Glomerular endothelial cell (primary cell): ENCODE data around the gene TRIM25. TPM values are rescaled to one million over a fixed set of nuclear protein-coding genes. Genes with fewer than 3 reads are reported as not detected.

ENCODE experiments used
- DNase-seq: peaks from one replicate; pipeline ENCODE4 v3.0.0-alpha.2; 2011; ENCODE audit warnings: low read depth, low spot score; ENCODE audit errors: extremely low read depth
- total RNA-seq: library from RNA; depleted of rRNA; stranded (reverse); fragments of >200 nt; gene quantifications from 2 replicates; pipeline ENCODE4 v1.2.3, GENCODE V29; 2015

Gene TRIM25
- total RNA-seq, 1 donor from 2014 or later: 60.1 TPM

DNA sequence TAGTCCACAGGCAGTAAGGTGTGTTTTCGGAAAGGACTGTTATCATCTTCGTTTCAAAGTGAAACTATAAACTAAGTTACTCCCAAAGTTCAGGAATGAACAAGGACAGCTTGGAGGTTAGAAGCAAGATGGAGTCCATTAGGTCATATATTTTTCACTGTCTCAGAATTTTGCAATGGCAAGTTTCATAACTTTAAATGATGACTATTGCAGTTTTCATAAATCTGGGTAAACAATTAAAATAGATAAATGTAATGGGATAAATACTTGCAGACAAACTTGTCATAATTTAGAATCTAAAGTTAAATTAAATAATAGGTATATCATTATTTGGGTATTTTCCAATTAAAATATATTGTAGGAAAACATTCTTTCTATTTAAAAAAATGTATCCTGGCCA, 14.7 kb upstream of the TRIM25 start:
- no peak for DNase-seq

DNA sequence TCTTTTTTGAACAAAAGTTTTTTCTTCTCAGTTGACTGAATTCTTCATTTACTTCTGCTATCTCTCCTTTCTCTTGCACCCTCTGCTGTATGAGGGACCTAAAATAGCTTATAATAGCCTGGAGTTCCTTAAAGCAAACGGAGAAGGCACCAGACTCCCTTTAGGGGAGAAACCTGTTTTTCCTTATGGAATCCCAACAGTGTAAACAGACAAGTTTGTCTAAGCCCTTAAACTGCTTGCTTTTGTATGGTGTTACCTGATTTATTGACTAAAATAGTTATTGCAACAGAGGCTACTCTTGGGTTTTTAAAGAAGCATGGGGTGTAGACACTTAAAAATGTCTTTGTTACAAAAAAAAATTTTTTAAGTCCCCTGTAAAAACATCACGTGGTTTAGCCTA, 12.9 kb upstream of the TRIM25 start:
- DNase-seq: no peak

DNA sequence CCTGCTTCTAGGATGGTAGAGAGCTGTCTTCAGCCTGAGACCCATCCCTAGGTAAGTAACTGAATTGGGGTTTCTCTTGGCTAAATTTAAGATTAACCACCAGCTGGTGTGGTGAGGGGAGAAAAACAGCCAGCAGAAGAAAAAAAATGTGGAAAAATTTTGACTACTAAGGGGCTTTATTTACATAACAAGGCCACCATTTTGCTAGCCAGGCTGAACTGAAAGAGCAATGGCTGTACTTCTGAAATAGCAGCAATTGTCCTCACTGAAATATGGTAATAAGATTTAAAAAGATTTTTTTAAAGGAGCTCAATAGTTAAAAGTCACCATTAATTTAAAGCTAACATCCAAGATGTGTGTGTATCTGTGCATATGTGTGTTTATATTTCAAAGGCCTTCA, 12.4 kb upstream of the TRIM25 start:
- DNase-seq: no peak

DNA sequence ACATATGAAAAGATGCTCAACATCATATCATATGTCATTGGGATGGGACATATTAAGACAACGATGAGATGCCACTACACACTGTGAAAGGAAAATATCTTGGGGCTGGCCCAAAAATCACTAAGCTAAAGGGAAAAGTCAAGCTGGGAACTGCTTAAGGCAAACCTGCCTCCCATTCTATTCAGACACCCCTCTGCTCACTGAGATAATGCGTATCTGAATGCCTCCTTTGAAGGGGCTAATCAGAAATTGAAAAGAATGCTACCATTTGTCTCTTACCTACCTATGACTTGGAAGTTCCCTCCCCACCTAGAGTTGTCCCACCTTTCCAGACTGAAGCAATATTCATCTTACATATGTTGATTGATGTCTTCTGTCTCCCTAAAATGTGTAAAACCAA, 11.2 kb upstream of the TRIM25 start:
- DNase-seq: no peak

DNA sequence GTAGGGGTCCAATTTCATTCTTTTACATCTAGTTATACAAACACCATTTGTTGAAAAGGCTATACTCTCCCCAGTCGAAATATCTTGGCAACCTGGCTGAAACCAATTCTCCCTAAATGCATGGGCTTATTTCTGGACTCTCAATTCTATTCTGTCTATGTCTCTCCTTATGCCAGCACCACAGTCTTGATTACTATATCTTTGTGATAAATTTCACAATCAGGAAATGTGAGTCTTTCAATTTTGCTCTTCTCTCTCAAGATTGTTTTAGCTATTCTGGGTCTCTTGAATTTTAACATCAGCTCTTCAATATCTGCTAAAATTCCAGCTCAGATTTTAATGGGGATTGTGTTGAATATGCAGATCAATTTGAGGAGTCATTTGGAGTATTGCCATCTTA, 5.9 kb upstream of the TRIM25 start:
- DNase-seq: no peak

DNA sequence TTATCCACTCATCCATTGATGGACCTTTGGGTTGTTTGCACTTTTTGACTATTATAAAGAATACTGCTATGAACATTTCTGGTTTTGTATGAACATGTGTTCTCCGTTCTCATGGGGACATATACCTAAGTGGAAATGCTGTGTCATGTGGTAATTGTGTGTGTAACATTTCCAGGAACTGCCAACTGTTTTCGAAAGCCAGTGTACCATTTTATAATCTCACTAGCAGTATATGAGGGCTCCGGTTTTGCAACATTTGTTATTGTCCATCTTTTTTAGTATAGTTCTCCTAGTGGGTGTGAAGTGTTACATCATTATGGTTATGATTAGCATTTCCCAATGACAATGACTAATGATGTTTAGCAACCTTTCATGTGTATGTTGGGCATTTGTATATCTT, 5.1 kb upstream of the TRIM25 start:
- no peak for DNase-seq

DNA sequence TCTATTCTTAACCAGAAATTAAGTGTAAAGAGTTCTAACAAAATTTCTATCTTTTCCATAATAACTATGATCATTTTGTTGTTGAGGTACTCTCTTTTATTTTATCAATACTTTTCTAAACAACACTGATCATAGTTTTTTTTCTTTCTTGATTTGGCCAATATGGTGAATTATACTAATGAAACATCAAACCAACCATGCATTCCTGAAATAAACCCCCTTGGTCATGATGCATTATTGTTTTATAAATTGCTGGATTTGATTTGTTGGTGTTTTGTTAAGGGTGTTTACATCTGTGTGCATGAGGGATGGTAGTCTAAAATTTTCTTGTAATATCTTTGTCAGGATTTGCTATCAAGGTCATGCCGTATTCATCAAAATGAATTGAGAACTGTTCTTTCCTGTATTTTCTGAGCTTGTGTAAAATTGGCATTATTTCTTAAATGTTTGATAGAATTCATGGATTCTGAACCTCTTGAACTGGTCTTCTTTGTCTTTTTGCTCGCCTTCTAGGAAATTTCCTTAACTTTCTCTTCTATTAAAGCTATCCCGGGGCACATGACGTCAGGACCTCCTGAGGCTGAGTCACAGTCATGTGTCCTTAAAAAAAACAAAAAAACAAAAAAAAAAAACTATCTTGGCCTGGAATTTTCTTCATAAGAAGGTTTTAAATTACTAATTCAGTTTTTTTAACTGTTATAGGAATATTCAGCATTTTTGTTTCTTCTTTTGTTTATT, 3.9 kb upstream of the TRIM25 start:
- no peak for DNase-seq

DNA sequence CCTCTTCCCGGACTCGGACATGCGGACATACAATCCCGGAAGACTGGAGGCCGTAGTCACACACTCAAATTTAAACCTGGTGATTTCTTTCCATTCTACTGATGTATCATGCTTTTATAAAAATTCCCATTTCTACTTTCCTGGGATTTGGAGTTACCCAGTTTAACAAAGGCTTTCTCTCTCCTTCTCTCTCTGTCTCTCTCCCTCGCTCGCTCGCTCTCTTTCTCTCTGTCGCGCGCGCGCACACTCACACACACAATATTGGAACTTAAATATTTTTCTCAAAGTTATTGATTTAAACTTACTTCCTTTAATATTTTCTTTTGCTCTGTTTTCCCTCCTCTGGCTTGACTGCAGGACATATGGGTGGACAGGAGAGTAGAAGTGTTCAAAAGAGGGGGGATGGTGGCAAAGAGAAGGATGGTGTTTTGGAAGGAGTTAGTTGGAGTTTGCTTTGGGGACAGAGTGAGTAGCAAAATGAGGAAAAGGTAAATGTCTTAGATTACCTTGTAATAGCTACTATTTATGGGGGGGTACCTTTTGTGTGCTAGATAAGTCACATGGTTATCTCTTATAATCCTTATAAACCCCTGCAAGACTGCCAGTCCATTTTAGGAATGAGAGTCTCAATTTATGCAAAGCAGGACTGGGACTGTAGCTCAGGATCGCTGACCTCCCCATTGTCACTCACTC, 878 bp upstream of the TRIM25 start:
- DNase-seq: no peak

DNA sequence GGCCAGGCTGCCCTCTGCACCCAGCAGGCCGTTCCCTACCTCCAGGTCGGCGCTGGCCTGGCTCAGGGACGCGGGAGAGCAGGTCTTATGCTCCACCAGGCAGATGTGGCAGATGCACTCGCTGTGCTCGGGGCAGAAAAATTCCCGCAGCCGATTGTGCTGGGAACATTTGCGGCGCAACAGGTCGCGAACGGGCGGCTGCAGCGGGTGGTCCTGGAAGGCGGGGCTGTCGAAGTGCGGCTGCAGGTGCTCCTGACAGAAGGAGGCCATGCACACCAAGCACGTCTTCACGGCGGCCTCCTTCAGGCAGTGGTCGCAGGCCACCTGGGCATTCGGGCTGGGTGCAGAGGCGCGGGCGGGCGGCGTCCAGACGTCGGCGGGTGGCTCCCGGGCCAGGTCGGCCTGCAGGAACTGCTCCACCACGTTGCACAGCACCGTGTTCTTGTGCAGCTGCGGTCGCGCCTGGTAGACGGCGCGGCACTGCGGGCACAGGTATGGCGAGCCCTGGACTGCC, 439 bp downstream of the TRIM25 start:
- DNase-seq: no peak

DNA sequence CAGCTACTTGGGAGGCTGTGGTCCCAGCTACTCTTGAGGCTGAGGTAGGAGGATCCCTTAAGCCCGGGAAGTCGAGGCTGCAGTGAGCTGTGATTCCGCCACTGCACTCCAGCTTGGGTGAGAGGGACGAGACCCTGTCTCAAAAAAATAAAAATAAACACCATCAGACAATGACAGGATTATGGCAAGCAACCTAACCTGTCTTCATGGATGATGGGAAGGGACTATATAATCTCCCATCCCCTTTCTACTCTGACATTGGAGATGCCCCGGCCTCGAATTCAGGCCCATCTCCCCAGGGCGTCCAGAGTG, 893 bp downstream of the TRIM25 start:
- DNase-seq: no peak

DNA sequence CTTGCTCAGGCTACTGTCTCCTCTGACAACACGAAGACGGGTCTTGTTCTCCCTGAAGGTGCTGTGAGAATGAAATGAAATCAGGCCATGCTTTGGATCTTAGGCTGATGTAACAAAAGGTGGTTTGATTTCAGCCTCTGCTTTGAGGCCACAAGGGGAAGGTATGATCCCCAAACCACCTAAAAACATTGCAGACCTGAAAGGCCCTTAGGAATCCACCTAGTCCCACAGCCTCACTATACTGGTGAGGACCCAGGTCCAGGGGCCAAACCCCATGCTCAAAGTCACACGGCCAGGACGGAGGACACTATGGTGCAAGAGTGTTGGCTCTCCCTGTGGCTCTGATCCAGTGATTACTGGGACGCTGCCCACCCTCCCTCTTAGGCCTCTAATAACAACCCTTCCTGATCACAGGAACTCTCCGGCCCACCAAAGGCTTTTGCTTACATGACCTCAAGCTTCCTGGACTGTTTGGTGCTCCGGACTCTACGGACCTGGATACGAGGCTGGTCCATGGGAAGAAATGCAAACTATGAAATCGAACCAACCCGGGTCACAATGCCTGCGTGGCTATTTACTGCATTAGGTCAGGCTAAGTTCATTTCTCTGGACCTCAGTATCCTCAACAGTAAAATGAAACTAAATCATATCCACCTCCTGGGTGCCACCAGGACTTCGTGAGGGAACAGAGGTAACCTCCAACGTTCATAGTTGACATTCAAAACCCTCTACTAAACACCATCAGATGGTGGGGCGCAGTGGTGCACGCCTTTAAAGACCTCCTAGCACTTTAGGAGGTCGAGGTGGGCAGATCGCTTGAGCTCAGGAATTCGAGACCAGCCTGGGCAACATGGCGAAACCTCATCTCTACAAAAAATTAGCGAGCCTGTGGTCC, 1.5 kb downstream of the TRIM25 start:
- no peak for DNase-seq

DNA sequence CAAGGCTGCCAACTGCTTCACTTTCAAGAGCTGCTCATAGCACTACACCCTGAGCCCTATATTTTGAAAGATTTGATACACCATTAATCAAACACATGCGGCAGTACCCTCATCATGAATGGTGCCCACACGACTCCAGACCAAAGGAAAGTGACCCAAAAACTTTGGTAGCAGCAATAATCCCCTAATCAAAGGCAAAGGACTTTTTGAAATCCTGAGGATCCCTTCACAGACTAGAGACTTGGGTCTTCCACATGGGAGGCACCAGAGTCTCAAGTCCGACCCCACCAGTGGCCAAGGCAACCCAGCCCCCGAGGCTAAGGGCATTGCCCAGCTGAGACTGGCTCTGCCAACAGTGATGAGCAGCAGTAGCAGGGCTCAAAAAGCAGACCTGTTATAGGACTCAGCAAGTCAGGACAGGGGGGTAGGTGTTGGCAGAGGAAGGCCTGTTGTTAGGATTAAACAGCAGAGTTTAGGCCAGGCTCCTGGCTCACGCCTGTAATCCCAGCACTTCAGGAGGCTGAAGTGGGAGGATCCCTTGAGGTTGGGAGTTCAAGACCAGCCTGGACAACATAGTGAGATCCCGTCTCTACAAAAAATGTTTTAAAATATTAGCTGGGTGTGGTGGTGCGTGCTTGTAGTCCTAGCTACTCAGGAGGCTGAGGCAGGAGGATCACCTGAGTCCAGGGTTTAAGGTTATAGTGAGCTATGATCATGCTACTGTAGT, 3.2 kb downstream of the TRIM25 start:
- DNase-seq: no peak

DNA sequence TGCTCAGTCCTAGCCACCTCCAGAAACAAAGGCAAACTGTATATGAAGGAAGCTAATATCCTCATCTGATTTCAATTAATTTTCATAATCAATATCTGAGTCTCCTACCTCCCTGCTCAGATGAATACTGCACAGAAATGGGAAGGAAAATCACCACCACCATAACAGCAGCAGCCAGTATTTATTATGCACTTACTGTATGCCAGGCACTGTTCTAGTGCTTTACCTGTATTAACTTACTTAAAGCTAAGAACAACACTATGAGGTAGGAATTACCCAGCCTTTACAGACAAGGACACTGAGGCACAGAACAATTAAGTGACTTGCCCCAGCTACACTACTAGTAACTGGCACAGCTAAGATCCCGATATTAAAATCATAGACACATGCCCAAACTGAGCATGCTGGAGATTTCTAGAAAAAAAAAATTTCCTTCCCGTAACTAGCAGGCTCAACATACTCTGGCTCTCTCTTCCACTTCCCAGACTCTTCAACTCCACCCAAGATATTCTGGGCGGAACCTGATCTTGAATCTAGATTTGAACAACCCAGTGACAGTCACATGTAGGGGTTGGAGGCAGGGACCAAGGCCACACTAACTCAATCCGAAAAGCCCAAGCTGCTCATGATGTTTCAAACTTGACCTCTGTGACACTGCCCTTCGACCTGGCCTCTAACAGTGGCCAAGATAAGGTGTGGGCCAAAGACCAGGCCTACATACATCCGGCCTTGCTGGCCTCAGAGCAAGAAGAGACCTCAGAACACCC, 3.9 kb downstream of the TRIM25 start:
- DNase-seq: no peak

DNA sequence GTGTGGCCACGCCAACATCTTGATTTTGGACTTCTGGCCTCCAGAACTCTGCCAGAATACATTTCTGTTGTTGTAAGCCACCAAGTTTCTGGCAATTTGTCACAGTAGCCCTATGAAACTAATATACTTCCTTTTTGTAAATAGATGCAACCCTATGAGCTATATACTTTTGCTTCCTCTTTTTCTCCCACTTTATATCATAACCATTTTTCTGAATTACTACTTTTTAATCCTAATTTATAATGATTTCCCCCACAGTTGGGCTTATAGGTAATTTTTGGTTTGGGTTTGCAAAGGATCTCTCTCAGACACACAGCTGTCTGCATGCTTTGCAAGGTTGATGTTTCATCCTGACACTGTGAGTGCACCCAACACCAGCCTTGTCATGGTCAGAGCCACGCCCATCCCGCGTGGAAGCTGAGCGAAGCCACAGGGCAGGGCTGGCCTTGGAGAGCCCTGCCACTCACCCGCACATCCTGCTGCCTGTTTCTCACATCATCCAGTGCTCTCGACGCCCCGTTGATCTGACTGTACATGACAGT, 5.8 kb downstream of the TRIM25 start:
- no peak for DNase-seq

DNA sequence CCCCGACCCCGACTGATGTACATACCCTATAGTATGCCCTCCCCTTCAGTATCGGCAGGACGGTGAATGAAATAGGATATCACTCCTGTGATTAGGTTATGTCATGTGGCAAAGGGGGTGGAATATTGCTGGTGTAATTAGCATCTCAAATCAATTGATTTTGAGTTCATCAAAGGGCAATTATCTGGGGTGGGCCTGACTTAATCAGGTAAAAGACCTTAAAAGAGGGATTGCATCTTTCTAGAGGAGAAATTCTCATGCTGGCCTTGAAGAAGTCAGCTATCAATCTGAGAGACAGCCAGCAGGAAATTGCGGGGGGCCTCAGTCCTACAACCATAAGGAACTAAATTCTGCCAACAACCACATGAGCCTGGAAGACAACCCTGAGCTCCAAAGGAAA, 10.3 kb downstream of the TRIM25 start:
- DNase-seq: no peak

DNA sequence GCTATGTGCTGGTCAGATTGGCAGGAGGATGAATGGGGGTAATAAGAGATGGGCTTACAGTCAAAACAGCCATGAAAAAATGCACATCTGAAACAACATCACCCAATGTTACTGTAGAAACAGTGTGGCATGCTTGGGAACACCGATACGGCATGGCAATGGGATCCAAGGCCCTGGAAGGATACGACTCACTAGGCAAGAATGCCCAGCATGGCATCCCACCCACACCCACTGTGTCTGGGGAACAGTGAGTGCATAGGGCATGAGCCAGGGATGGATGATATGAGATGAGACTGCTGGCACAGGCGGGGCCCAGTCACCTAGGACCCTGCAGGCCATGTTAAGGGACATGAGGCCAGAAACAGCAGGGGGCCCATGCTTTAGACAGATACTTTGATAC, 11.5 kb downstream of the TRIM25 start:
- no peak for DNase-seq

DNA sequence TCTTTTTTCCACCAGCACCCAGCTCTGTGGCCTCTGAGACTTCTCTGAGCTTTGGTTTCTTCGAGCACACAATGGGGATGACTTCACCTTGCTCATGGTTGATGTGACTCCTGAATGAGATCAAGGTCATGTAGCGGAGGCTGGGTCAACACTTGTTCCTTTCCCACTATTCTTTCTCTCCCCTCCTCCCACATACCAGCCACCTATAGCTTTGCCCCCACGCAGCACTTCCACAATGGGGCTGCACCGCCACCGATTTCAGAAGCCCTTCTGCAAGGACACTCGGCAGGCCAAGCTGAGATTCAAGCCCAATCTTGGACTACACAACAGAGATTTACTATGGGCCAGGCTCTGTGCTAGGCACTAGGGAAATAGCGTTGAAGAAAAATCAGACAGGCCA, 14.4 kb downstream of the TRIM25 start:
- no peak for DNase-seq

DNA sequence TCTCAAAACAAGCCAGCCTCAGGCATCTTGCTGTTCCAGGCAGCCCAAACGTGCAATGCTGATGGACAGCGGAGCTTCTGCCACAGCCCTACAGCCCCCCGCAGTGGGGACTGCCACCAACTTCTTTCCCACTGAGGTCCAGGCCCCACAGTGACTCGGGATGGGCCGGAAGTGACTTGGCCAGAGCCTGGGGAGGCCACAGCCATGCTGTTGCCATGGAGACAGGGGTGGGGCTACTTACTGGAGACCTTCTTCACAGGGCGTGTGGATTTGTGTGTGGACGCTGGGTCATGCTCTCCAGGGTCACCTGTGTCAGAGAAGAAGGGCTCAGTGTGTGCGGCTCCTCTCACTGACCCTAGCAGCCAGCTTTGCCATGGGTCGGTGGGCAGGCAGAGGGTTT, 15.0 kb downstream of the TRIM25 start:
- DNase-seq: no peak

DNA sequence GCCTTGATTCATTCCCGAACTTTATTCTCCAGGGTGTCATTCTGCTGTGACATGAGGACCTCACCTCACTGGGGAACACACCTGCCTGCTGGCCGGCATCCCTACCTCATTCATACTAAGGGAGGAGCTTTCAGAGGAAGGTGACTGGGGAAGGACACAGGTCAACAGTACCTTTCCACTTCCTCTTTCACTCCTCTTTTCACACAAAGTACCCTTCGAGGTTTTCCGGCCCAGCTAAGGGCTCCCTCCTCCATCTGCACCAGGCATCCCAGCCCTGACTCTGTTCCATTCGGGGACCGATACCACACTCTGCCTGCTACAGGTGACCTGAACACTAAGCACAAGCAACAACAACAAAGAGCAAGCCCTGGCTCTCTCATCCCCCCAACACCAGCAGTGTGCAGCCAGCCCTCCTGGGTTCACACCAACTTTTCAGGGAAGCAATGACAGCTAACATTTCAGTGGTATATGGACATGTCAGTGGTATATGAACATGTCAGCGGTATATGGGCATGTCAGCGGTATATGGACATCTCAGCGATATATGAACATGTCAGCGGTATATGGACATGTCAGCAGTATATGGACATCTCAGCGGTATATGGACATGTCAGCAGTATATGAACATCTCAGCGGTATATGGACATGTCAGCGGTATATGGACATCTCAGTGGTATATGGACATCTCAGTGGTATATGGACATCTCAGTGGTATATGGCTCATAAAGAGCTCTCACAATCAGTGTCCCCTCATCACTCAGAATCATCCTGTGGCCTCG, 16.0 kb downstream of the TRIM25 start:
- DNase-seq: no peak
